Measurements from ENCODE around the gene OTUD5. TPM values are rescaled to one million over a fixed set of nuclear protein-coding genes. Genes with fewer than 3 reads are reported as not detected.

OTUD5 gene
- total RNA-seq, 1 experiment from 2014 or later: 67.8 TPM

DNA sequence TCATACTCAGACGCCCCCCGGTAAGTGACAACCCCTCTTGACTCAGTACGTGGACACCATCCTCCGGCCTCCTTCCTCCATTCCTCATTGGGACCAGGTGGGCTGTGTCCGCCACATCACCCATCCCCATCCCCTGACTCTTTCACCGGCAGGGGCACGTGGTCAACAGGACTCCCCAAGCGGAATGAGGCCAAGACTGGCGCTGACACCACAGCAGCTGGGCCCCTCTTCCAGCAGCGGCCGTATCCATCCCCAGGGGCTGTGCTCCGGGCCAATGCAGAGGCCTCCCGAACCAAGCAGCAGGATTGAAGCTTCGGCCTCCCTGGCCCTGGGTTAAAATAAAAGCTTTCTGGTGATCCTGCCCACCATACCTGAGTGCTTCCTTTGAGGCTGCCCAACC, 54.6 kb downstream of the OTUD5 start:
- no peaks in the 10 kb centered on the region for H3K9me3 Mint-ChIP-seq (ENCODE audit: low read depth, unreplicated experiment)
- intact Hi-C loops (cut with micrococcal nuclease; ENCODE audit: unreplicated experiment): no loop called here
- CTCF ChIA-PET: interaction anchor here (1.3 kb wide), 1 partner anchor 11 kb away, joined by 3 read pairs; no protein-coding TSS in a partner anchor
- H3K27me3 Mint-ChIP-seq (ENCODE audit: unreplicated experiment): no peaks in the 10 kb centered on the region
- DNase-seq: no peak
- peaks cover 66% of the 10 kb centered on the region for H3K36me3 Mint-ChIP-seq (ENCODE audit: insufficient read depth, unreplicated experiment)
- peak overlapping the region; percentile 17 for H3K27ac Mint-ChIP-seq (ENCODE audit: unreplicated experiment)
- H3K4me3 Mint-ChIP-seq (ENCODE audit: low read depth, unreplicated experiment): no peak overlapping the region
- no peaks in the 10 kb centered on the region for H3K4me1 Mint-ChIP-seq (ENCODE audit: low read depth, unreplicated experiment)
- TF ChIP-seq, protein P1, sequence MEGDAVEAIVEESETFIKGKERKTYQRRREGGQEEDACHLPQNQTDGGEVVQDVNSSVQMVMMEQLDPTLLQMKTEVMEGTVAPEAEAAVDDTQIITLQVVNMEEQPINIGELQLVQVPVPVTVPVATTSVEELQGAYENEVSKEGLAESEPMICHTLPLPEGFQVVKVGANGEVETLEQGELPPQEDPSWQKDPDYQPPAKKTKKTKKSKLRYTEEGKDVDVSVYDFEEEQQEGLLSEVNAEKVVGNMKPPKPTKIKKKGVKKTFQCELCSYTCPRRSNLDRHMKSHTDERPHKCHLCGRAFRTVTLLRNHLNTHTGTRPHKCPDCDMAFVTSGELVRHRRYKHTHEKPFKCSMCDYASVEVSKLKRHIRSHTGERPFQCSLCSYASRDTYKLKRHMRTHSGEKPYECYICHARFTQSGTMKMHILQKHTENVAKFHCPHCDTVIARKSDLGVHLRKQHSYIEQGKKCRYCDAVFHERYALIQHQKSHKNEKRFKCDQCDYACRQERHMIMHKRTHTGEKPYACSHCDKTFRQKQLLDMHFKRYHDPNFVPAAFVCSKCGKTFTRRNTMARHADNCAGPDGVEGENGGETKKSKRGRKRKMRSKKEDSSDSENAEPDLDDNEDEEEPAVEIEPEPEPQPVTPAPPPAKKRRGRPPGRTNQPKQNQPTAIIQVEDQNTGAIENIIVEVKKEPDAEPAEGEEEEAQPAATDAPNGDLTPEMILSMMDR (IDR thresholded peaks at IDR 0.05; ENCODE audit: unreplicated experiment): no peak
- no TSS peak for BruUV-seq (replicated peaks)

DNA sequence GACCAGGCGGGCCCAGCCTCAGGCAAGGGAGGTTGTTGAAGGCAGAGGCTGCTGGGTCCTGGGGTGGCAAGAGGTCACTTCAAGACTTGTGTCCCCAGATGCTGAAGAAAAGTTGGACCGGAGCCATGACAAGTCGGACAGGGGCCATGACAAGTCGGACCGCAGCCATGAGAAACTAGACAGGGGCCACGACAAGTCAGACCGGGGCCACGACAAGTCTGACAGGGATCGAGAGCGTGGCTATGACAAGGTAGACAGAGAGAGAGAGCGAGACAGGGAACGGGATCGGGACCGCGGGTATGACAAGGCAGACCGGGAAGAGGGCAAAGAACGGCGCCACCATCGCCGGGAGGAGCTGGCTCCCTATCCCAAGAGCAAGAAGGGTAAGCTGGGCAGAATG, 55.3 kb downstream of the OTUD5 start:
- Mint-ChIP-seq H3K4me1 (ENCODE audit: low read depth, unreplicated experiment) (no peaks in the 10 kb centered on the region), H3K9me3 (ENCODE audit: low read depth, unreplicated experiment) (no peaks in the 10 kb centered on the region), H3K27me3 (ENCODE audit: unreplicated experiment) (no peaks in the 10 kb centered on the region), H3K27ac (ENCODE audit: unreplicated experiment) (peak overlapping the region; percentile 11), H3K36me3 (ENCODE audit: insufficient read depth, unreplicated experiment) (peaks cover 67% of the 10 kb centered on the region), H3K4me3 (ENCODE audit: low read depth, unreplicated experiment) (peak overlapping the region; percentile 17)
- CTCF ChIA-PET: interaction anchor here (1.3 kb wide), 1 partner anchor 11 kb away, joined by 3 read pairs; no protein-coding TSS in a partner anchor
- BruUV-seq (replicated peaks): no TSS peak
- DNase-seq: no peak
- intact Hi-C loops (cut with micrococcal nuclease; ENCODE audit: unreplicated experiment): no loop called here
- TF ChIP-seq, protein P1 (IDR thresholded peaks at IDR 0.05; ENCODE audit: unreplicated experiment): no peak

DNA sequence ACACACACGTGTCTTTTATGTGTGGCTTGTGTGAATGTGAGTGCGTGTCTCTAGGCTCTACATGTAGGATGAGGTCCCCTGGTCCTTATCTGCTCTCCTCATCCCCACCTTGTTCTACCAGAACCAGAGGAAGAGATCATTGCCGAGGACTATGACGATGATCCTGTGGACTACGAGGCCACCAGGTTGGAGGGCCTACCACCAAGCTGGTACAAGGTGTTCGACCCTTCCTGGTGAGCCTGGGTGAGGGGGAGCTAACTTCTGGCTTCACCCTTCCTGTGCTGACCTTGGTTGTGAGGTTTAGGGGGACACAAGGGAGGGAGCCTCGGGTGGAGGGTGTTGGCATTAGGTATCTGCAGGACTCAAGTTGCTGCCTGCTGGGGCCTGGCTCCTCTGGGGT, 56.3 kb downstream of the OTUD5 start:
- no peak overlapping the region for H3K4me3 Mint-ChIP-seq (ENCODE audit: low read depth, unreplicated experiment)
- intact Hi-C loops (cut with micrococcal nuclease; ENCODE audit: unreplicated experiment): no loop called here
- H3K9me3 Mint-ChIP-seq (ENCODE audit: low read depth, unreplicated experiment): no peaks in the 10 kb centered on the region
- peaks cover 74% of the 10 kb centered on the region for H3K36me3 Mint-ChIP-seq (ENCODE audit: insufficient read depth, unreplicated experiment)
- CTCF ChIA-PET: no interaction called here
- H3K27ac Mint-ChIP-seq (ENCODE audit: unreplicated experiment): no peak overlapping the region
- no TSS peak for BruUV-seq (replicated peaks)
- no peaks in the 10 kb centered on the region for H3K27me3 Mint-ChIP-seq (ENCODE audit: unreplicated experiment)
- TF ChIP-seq, protein P1 (IDR thresholded peaks at IDR 0.05; ENCODE audit: unreplicated experiment): no peak
- DNase-seq: no peak
- H3K4me1 Mint-ChIP-seq (ENCODE audit: low read depth, unreplicated experiment): no peaks in the 10 kb centered on the region

DNA sequence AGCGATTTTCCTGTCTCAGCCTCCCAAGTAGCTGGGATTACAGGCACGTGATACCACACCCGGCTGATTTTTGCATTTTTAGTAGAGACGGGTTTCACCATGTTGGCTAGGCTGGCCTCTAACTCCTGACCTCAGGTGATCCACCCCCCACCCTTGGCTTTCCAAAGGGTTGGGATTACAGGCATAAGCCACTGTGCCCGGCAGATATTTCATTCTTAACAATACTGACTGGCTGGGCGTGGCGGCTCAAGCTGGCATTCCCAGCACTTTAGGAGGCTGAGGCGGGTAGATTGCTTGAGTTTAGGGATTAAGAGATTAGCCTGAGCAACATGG, 58.4 kb downstream of the OTUD5 start:
- no peak overlapping the region for H3K27ac Mint-ChIP-seq (ENCODE audit: unreplicated experiment)
- no TSS peak for BruUV-seq (replicated peaks)
- DNase-seq: no peak
- TF ChIP-seq, protein P1 (IDR thresholded peaks at IDR 0.05; ENCODE audit: unreplicated experiment): no peak
- no peaks in the 10 kb centered on the region for H3K27me3 Mint-ChIP-seq (ENCODE audit: unreplicated experiment)
- CTCF ChIA-PET: no interaction called here
- H3K36me3 Mint-ChIP-seq (ENCODE audit: insufficient read depth, unreplicated experiment): peaks cover 73% of the 10 kb centered on the region
- peak overlapping the region; percentile 95 for H3K4me3 Mint-ChIP-seq (ENCODE audit: low read depth, unreplicated experiment)
- H3K9me3 Mint-ChIP-seq (ENCODE audit: low read depth, unreplicated experiment): no peaks in the 10 kb centered on the region
- no peaks in the 10 kb centered on the region for H3K4me1 Mint-ChIP-seq (ENCODE audit: low read depth, unreplicated experiment)
- intact Hi-C loops (cut with micrococcal nuclease; ENCODE audit: unreplicated experiment): loop anchor here (5.0 to 10.0 kb wide), 2 partner anchors 64 to 137 kb away; partner anchors contain the start of genes GLOD5 and PCSK1N
